Measurements from ENCODE around the gene ASB2. TPM values are rescaled to one million over a fixed set of nuclear protein-coding genes. Genes with fewer than 3 reads are reported as not detected.

The ASB2 gene
- total and polyA plus RNA-seq, 8 donors = 2.0 to 199 (median 18.7) TPM

GRCh38 chr14:93964820-93965286 lies 11.5 kb downstream of the ASB2 start:
- H3K27ac ChIP-seq = peak overlapping the region in 3 of 5 donors; percentile 16 to 73 (median 44)
- no peaks in the 10 kb centered on the region for H3K27me3 ChIP-seq
- WGBS, 5 donors = 90 to 97% (median 92%) methylated on average over 3 of the region's 3 CpGs
- no peak for TF ChIP-seq CTCF (IDR thresholded peaks at IDR 0.05)
- TF ChIP-seq EP300 (IDR thresholded peaks at IDR 0.05) = no peak
- TF ChIP-seq POLR2A (IDR thresholded peaks at IDR 0.05) = no peak
- TF ChIP-seq POLR2AphosphoS5 (IDR thresholded peaks at IDR 0.05) = no peak
- DNase-seq = no peak
- H3K4me1 ChIP-seq = peaks cover 11 to 81% (median 39%) of the 10 kb centered on the region in 4 donors
- H3K36me3 ChIP-seq = no peaks in the 10 kb centered on the region
- intact Hi-C loops (cut with DNase I; ENCODE audit: low total_unique reads) = no loop called here
- no peak overlapping the region for H3K4me3 ChIP-seq
- no peaks in the 10 kb centered on the region for H3K9me3 ChIP-seq

- Histone ChIP-seq H3K4me3 (no peak overlapping the region), H3K27me3 (no peaks in the 10 kb centered on the region), H3K36me3 (no peaks in the 10 kb centered on the region), H3K27ac (peak overlapping the region in 4 of 5 donors; percentile 44 to 73 (median 64)), H3K4me1 (peaks cover 13 to 81% (median 42%) of the 10 kb centered on the region in 4 donors), H3K9me3 (no peaks in the 10 kb centered on the region)
- WGBS, 5 donors = 86 to 97% (median 93%) methylated on average over 10 of the region's 10 CpGs
- no peak for TF ChIP-seq POLR2AphosphoS5 (IDR thresholded peaks at IDR 0.05)
- no peak for TF ChIP-seq CTCF (IDR thresholded peaks at IDR 0.05)
- TF ChIP-seq POLR2A (IDR thresholded peaks at IDR 0.05) = no peak
- TF ChIP-seq EP300 (IDR thresholded peaks at IDR 0.05) = no peak
- intact Hi-C loops (cut with DNase I; ENCODE audit: low total_unique reads) = no loop called here
- no peak for DNase-seq
Measured at GRCh38 chr14:93964281-93964680, 12.1 kb downstream of the ASB2 start.

- DNase-seq = no peak
- H3K27ac ChIP-seq = peak overlapping the region in 4 of 5 donors; percentile 44 to 73 (median 64)
- no peak overlapping the region for H3K4me3 ChIP-seq
- H3K4me1 ChIP-seq = peaks cover 19 to 81% (median 45%) of the 10 kb centered on the region in 4 donors
- intact Hi-C loops (cut with DNase I; ENCODE audit: low total_unique reads) = no loop called here
- no peaks in the 10 kb centered on the region for H3K36me3 ChIP-seq
- no peaks in the 10 kb centered on the region for H3K27me3 ChIP-seq
- 64 to 78% (median 71%) methylated on average over 4 of the region's 4 CpGs for WGBS, 5 donors
- H3K9me3 ChIP-seq = no peaks in the 10 kb centered on the region
- TF ChIP-seq CTCF (IDR thresholded peaks at IDR 0.05) (no peak), POLR2A (IDR thresholded peaks at IDR 0.05) (no peak), EP300 (IDR thresholded peaks at IDR 0.05) (no peak), POLR2AphosphoS5 (IDR thresholded peaks at IDR 0.05) (no peak)
Measured at GRCh38 chr14:93963692-93964091, 12.7 kb downstream of the ASB2 start.

DNA sequence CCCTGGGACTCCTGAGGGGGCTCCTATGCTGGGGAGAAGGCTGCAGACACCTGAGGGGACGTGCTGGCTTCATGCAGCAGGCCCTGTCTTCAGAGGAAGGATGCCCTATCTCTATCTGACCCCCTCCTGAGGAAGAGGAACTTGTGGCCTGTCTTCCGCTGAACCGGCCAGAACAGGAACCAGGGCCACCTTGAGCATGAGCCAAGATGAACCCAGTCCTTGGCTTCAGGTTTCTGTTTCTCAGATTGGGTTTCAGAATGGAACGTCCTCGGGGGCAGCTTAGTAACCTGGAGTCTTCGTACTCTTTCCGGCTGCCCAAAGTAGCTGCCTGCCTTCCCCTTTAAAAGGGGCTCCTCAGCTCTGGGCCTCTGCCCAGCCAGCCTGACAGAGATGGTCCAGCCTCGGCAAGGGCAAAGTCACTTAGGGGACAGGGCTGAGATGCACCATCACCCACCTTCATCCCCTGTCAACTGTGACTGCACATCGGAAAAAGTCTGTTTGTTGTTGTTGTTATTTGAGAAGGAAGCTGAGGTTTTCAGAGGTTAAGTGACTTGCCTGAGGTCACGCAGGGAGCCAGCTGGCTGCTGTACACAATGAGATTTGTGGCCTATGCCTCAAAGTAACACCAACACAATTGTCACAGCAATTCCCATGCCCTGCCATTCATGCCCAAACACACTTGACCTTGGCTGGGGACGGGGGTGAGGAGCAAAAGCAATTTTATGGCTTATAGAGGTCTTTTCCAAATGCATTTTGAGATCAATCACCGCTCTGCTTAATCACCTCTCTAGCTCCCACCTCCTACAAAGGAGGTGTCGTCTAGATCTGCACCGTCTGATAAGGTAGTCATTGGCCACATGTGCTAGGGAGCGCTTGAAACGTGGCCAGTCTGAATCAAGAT lies 13.4 kb downstream of the ASB2 start:
- Histone ChIP-seq H3K27ac (peak overlapping the region in 4 of 5 donors; percentile 44 to 73 (median 64)), H3K9me3 (no peaks in the 10 kb centered on the region), H3K36me3 (no peaks in the 10 kb centered on the region), H3K4me3 (no peak overlapping the region), H3K4me1 (peaks cover 23 to 81% (median 49%) of the 10 kb centered on the region in 4 donors), H3K27me3 (no peaks in the 10 kb centered on the region)
- TF ChIP-seq POLR2AphosphoS5 (IDR thresholded peaks at IDR 0.05) (no peak), EP300 (IDR thresholded peaks at IDR 0.05) (no peak), POLR2A (IDR thresholded peaks at IDR 0.05) (no peak), CTCF (IDR thresholded peaks at IDR 0.05) (no peak)
- intact Hi-C loops (cut with DNase I; ENCODE audit: low total_unique reads) = no loop called here
- peak in 1 of 2 donors; percentile 54 for DNase-seq
- 44 to 63% (median 61%) methylated on average over 16 of the region's 16 CpGs for WGBS, 5 donors
